Transverse colon (tissue), 4 donors: ENCODE data around the gene DGLUCY. TPM values are rescaled to one million over a fixed set of nuclear protein-coding genes. Genes with fewer than 3 reads are reported as not detected.

ENCODE experiments used
- DNase-seq: peaks from one replicate; pipeline ENCODE4 v3.0.0-alpha.2; 2019
- H3K27ac ChIP-seq, 4 donors: fragments of 200-600 bp; sonication (generic); 2 replicates each; pipeline ENCODE4 v1.5.1; 2016 to 2018; ENCODE audit warnings: inconsistent platforms in 4 of 4
- H3K27me3 ChIP-seq: fragments of 200-600 bp; sonication (generic); 2 replicates; pipeline ENCODE4 v1.5.1; 2017; ENCODE audit warnings: inconsistent platforms
- H3K36me3 ChIP-seq, 4 donors: fragments of 200-600 bp; sonication (generic); 2 replicates each; pipeline ENCODE4 v1.5.1; 2017 to 2019; ENCODE audit warnings: inconsistent platforms in 4 of 4
- H3K4me1 ChIP-seq, 4 donors: fragments of 200-600 bp; sonication (generic); 2 replicates each; pipeline ENCODE4 v1.5.1; 2017 to 2020; ENCODE audit warnings: inconsistent platforms in 4 of 4
- H3K4me3 ChIP-seq, 4 donors: fragments of 200-600 bp; sonication (generic); 1 replicate in 1 of 4; 2 replicates in 3 of 4; pipeline versions ENCODE4 v1.5.1 to v1.6.1; 2017 to 2019; ENCODE audit warnings: inconsistent platforms in 4 of 4
- H3K9me3 ChIP-seq, 2 donors: fragments of 200-600 bp; sonication (generic); 2 replicates each; pipeline ENCODE4 v1.5.1; 2017 to 2019; ENCODE audit warnings: inconsistent platforms in 2 of 2
- EP300 ChIP-seq: sonication (generic); formaldehyde crosslinking; IDR thresholded peaks from one replicate; pipeline ENCODE4 v1.6.1; 2017; ENCODE audit warnings: antibody characterized with exemption, low read depth
- POLR2A ChIP-seq: fragments of 450-650 bp; IDR thresholded peaks from one replicate; pipeline ENCODE4 v1.6.1; 2016; ENCODE audit warnings: antibody characterized with exemption, mild to moderate bottlenecking, moderate library complexity
- POLR2AphosphoS5 ChIP-seq, 3 donors: sonication (generic); formaldehyde crosslinking; IDR thresholded peaks; one replicate each; pipeline ENCODE4 v1.6.1; 2016; ENCODE audit warnings: antibody characterized with exemption in 3 of 3
- WGBS, 2 donors: methylation state at CpG; one replicate each; pipeline ENCODE4 v1.1.5; 2018; ENCODE audit warnings: low coverage in 1 of 2; 5-methylcytosine and 5-hydroxymethylcytosine counted together
- in situ Hi-C, 4 donors: fragments of 200-750 bp; cut with MboI; loops; one replicate each; pipeline versions ENCODE4 v1.15.0 to v1.15.1; 2017; ENCODE audit warnings: low sequenced_read_pairs in 3 of 4, low pct_ligation_motif_present in 1 of 4, low pct_unique_long_range_greater_than_20kb in 1 of 4
- intact Hi-C: fragments of 100-400 bp; cut with DNase I; formaldehyde crosslinking; loops from one replicate; pipeline ENCODE4 v1.15.1; 2023; ENCODE audit warnings: low total_unique reads
- total RNA-seq, 4 donors: library from RNA; depleted of rRNA; stranded (reverse); fragments of >200 nt; gene quantifications; one replicate each; pipeline ENCODE4 v1.1.0, GENCODE V29; 2016
- TF ChIP-seq, protein P1 (sequence below), 5 experiments: fragments of 200-600 bp in 3 of 5; fragments of 450-650 bp in 2 of 5; sonication (generic) in 3 of 5; IDR thresholded peaks; 1 replicate in 2 of 5; 2 replicates in 3 of 5; pipeline ENCODE4 v1.5.1; 2016 to 2017; ENCODE audit warnings: antibody characterized with exemption in 5 of 5, inconsistent platforms in 3 of 5, mild to moderate bottlenecking in 2 of 5, moderate library complexity in 1 of 5

The DGLUCY gene
- total RNA-seq, 4 donors from 2014 or later = 62.1 to 229 (median 102) TPM

- peaks cover 8 to 31% (median 27%) of the 10 kb centered on the region in 4 donors for H3K4me1 ChIP-seq
- no peak overlapping the region for H3K4me3 ChIP-seq
- no peak overlapping the region for H3K27ac ChIP-seq
- WGBS, 2 donors = 80 to 96% methylated on average over 2 to 5 of the region's 5 CpGs
- DNase-seq = no peak
- H3K36me3 ChIP-seq = peaks cover 0 to 60% (median 20%) of the 10 kb centered on the region in 4 donors
- no peaks in the 10 kb centered on the region for H3K27me3 ChIP-seq
- in situ Hi-C loops = no loop called here
- intact Hi-C loops = no loop called here
- no peaks in the 10 kb centered on the region for H3K9me3 ChIP-seq
- TF ChIP-seq POLR2A = no peak
- no peak for TF ChIP-seq EP300
- TF ChIP-seq, protein P1, sequence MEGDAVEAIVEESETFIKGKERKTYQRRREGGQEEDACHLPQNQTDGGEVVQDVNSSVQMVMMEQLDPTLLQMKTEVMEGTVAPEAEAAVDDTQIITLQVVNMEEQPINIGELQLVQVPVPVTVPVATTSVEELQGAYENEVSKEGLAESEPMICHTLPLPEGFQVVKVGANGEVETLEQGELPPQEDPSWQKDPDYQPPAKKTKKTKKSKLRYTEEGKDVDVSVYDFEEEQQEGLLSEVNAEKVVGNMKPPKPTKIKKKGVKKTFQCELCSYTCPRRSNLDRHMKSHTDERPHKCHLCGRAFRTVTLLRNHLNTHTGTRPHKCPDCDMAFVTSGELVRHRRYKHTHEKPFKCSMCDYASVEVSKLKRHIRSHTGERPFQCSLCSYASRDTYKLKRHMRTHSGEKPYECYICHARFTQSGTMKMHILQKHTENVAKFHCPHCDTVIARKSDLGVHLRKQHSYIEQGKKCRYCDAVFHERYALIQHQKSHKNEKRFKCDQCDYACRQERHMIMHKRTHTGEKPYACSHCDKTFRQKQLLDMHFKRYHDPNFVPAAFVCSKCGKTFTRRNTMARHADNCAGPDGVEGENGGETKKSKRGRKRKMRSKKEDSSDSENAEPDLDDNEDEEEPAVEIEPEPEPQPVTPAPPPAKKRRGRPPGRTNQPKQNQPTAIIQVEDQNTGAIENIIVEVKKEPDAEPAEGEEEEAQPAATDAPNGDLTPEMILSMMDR (IDR thresholded peaks at IDR 0.05) = no peak
- TF ChIP-seq POLR2AphosphoS5 (IDR thresholded peaks at IDR 0.05) = no peak
These were observed 53.5 kb downstream of the DGLUCY start for GRCh38 chr14:91167380-91167770.

GRCh38 chr14:91169951-91170350, 56.1 kb downstream of the DGLUCY start:
- no peak for DNase-seq
- in situ Hi-C loops (loop anchor here (10.0 kb wide), 3 partner anchors 115 to 275 kb away; no protein-coding TSS in a partner anchor), intact Hi-C loops (loop anchor here (10.0 kb wide), 1 partner anchor 105 kb away; the partner anchor contains the start of gene RPS6KA5)
- H3K36me3 ChIP-seq = peaks cover 0 to 54% (median 15%) of the 10 kb centered on the region in 4 donors
- peak overlapping the region; percentile 53 to 76 (median 61) for H3K27ac ChIP-seq
- H3K4me1 ChIP-seq = peaks cover 4 to 30% (median 24%) of the 10 kb centered on the region in 4 donors
- H3K4me3 ChIP-seq = no peak overlapping the region
- TF ChIP-seq POLR2AphosphoS5 (IDR thresholded peaks at IDR 0.05) = no peak
- TF ChIP-seq POLR2A = no peak
- TF ChIP-seq, protein P1 (IDR thresholded peaks at IDR 0.05) = no peak
- TF ChIP-seq EP300 = no peak
- no peaks in the 10 kb centered on the region for H3K9me3 ChIP-seq
- H3K27me3 ChIP-seq = no peaks in the 10 kb centered on the region
- WGBS, 2 donors = 95% methylated on average over 8 of the region's 8 CpGs; no CpG with 5 or more reads in 1 of the 2 donors

DNA sequence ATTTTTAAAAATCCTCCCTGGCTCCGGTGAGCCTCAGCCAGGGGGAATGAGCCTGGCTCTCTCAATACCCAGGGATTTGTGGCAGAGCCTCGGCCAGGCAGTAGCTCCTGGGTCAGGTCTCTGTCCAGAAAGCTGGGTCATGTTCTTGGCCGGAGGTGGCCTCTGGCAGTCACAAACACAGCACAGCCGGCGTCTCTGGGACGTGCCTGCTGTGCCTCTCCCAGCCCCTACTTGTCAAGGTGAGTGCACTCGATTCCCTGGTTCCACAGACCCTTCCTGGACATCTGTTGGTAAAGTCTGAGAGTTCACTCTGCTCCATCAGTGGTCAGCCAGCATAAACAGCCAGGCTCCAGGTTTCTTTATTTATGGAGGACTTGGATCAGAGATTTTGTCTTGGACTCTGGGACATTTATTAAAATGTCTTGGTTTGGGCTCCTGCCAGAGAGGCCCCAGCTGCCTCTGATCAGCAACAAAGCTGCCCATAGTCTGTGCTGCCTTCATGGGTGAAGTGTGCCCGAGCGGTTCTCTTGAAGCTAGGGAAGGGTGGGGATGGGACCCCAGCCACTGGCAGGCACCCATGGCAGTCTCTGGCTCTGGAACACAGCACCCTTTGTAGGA, 56.7 kb downstream of the DGLUCY start:
- no peak for DNase-seq
- no peaks in the 10 kb centered on the region for H3K9me3 ChIP-seq
- peaks cover 0 to 57% (median 15%) of the 10 kb centered on the region in 4 donors for H3K36me3 ChIP-seq
- no peak overlapping the region for H3K4me3 ChIP-seq
- H3K27ac ChIP-seq = peak overlapping the region; percentile 53 to 76 (median 61)
- TF ChIP-seq POLR2AphosphoS5 (IDR thresholded peaks at IDR 0.05) = no peak
- TF ChIP-seq, protein P1 (IDR thresholded peaks at IDR 0.05) = no peak
- no peak for TF ChIP-seq POLR2A
- TF ChIP-seq EP300 = no peak
- 73% methylated on average over 9 of the region's 9 CpGs; no CpG with 5 or more reads in 1 of the 2 donors for WGBS, 2 donors
- in situ Hi-C loops (loop anchor here (10.0 kb wide), 3 partner anchors 114 to 276 kb away; no protein-coding TSS in a partner anchor), intact Hi-C loops (loop anchor here (10.0 kb wide), 1 partner anchor 106 kb away; the partner anchor contains the start of gene RPS6KA5)
- no peaks in the 10 kb centered on the region for H3K27me3 ChIP-seq
- H3K4me1 ChIP-seq = peaks cover 4 to 27% (median 20%) of the 10 kb centered on the region in 4 donors

DNA sequence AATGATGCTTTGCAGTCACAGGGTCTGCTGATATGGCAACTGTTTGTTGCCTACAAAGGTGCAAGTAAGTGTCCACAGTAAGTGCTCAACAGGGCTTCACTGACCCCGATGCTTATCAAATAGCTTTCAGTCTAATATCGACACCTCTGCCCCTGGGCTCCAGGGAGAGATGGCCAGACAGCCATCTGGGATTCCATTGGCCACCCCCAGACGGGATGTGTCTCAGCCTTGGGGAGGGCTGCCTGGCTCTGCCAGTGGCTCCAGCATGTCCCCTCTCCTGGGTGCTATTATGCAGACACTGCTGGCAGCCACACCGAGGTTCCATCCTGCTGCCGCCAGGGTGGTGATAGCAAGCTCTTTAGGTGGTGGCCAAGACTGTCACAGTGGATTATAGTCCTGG, 57.4 kb downstream of the DGLUCY start:
- TF ChIP-seq, protein P1 (IDR thresholded peaks at IDR 0.05) = no peak
- no peak for TF ChIP-seq POLR2AphosphoS5 (IDR thresholded peaks at IDR 0.05)
- TF ChIP-seq POLR2A = no peak
- TF ChIP-seq EP300 = no peak
- Histone ChIP-seq H3K27me3 (no peaks in the 10 kb centered on the region), H3K27ac (peak overlapping the region in 3 of 4 donors; percentile 53 to 76 (median 66)), H3K36me3 (peaks cover 0 to 56% (median 16%) of the 10 kb centered on the region in 4 donors), H3K9me3 (no peaks in the 10 kb centered on the region), H3K4me3 (no peak overlapping the region), H3K4me1 (peaks cover 4 to 27% (median 20%) of the 10 kb centered on the region in 4 donors)
- in situ Hi-C loops = loop anchor here (10.0 kb wide), 3 partner anchors 114 to 276 kb away; no protein-coding TSS in a partner anchor
- intact Hi-C loops = loop anchor here (10.0 kb wide), 1 partner anchor 106 kb away; the partner anchor contains the start of gene RPS6KA5
- no peak for DNase-seq
- 90% methylated on average over 5 of the region's 5 CpGs; no CpG with 5 or more reads in 1 of the 2 donors for WGBS, 2 donors
